ENCODE data around the gene TXNRD3.
"Not testable (repeated sequence)": the region's sequence is repeated elsewhere in the genome, so short reads cannot be mapped to it uniquely, and the experiment has no call there.

TXNRD3 gene

DNA sequence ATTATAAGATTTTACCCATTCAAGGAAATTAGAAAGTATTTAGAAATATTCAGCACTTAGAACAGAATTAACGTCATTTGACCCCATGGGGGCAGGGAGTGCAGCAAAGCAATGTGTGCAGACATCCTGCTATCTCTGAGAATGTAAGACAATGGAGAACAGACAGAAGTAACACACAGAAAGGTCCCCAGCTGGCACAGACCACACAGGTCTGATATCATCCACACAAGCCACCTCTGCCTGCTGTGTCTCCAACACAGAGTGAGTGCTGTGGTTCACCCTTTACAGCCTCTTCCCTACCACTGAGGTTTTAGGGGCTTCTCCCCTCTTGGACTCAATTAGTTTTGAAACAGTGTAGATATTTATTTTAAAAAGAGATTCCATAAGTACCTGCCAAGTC, 16.1 kb downstream of the TXNRD3 start:
- Histone ChIP-seq H3K36me3 (no peaks in the 10 kb centered on the region), H3K4me2 (no peak overlapping the region), H3K4me1 (no peaks in the 10 kb centered on the region), H3K9ac (no peak overlapping the region), H3K4me3 (no peak overlapping the region), H3K27me3 (no peaks in the 10 kb centered on the region), H4K20me1 (no peaks in the 10 kb centered on the region), H3K9me3 (replicated peaks in 1 of 11) (no peaks in the 10 kb centered on the region), H3K27ac (no peak overlapping the region)
- no peak for TF ChIP-seq Cebpa-rat (IDR thresholded peaks at IDR 0.05)

- Histone ChIP-seq H3K27me3 (no peaks in the 10 kb centered on the region), H3K4me3 (no peak overlapping the region), H3K27ac (no peak overlapping the region), H3K4me1 (no peaks in the 10 kb centered on the region), H3K36me3 (no peaks in the 10 kb centered on the region), H3K9me3 (replicated peaks in 1 of 11) (peaks cover 0 to 7% (median 0%) of the 10 kb centered on the region in 11 experiments; a peak in 1 of 22 replicates), H3K4me2 (no peak overlapping the region), H3K9ac (no peak overlapping the region), H4K20me1 (no peaks in the 10 kb centered on the region)
- TF ChIP-seq Cebpa-rat (IDR thresholded peaks at IDR 0.05) = no peak
Measured at GRCh38 chr3:126636436-126636835, 18.5 kb downstream of the TXNRD3 start.

- no peak overlapping the region for H3K4me3 ChIP-seq
- no peak overlapping the region for H3K4me2 ChIP-seq
- peaks cover 6 to 16% (median 10%) of the 10 kb centered on the region in 10 experiments for H3K4me1 ChIP-seq
- H3K27ac ChIP-seq = no peak overlapping the region
- no peaks in the 10 kb centered on the region for H3K36me3 ChIP-seq
- peaks cover 0 to 7% (median 0%) of the 10 kb centered on the region in 11 experiments; a peak in 1 of 22 replicates for H3K9me3 ChIP-seq (replicated peaks in 1 of 11)
- no peak for TF ChIP-seq Cebpa-rat (IDR thresholded peaks at IDR 0.05)
- no peaks in the 10 kb centered on the region for H3K27me3 ChIP-seq
- no peaks in the 10 kb centered on the region for H4K20me1 ChIP-seq
- no peak overlapping the region for H3K9ac ChIP-seq
Measured at GRCh38 chr3:126634803-126635202, 20.1 kb downstream of the TXNRD3 start.

- Histone ChIP-seq H4K20me1 (no peaks in the 10 kb centered on the region), H3K4me1 (peaks cover 7 to 28% (median 13%) of the 10 kb centered on the region in 10 experiments), H3K27me3 (no peaks in the 10 kb centered on the region), H3K9ac (peak overlapping the region in 1 of 11 experiments; percentile 0; a peak in 2 of 22 replicates), H3K9me3 (replicated peaks in 1 of 11) (peaks cover 0 to 7% (median 0%) of the 10 kb centered on the region in 11 experiments; a peak in 1 of 22 replicates), H3K36me3 (no peaks in the 10 kb centered on the region), H3K4me3 (no peak overlapping the region), H3K4me2 (peak overlapping the region; percentile 9 to 67 (median 53); a peak in 18 of 22 replicates), H3K27ac (peak overlapping the region in 2 of 11 experiments; percentile 36 to 45; a peak in 6 of 22 replicates)
- no peak for TF ChIP-seq Cebpa-rat (IDR thresholded peaks at IDR 0.05)
Measured at GRCh38 chr3:126630020-126630419, 24.9 kb downstream of the TXNRD3 start.

DNA sequence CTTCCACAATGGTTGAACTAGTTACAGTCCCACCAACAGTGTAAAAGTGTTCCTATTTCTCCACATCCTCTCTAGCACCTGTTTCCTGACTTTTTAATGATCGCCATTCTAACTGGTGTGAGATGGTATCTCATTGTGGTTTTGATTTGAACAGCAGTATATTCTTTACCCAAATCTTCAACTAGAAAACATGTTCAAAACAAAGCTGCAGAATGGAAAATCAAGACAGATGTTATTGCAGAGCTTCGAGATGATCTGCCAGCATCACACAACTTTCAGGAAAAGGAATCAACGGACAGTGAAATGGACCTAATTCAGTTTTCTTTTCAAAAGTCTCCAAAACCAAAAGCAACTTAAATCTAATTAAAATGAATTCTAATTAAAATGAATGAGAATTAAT, 29.2 kb downstream of the TXNRD3 start:
- not testable (repeated sequence) for H3K4me3 ChIP-seq; H3K27me3 ChIP-seq; H3K9ac ChIP-seq; H4K20me1 ChIP-seq; H3K9me3 ChIP-seq (replicated peaks in 1 of 11); H3K36me3 ChIP-seq
- peak overlapping the region in 1 of 11 experiments; percentile 40; a peak in 1 of 22 replicates for H3K27ac ChIP-seq
- H3K4me2 ChIP-seq = peak overlapping the region in 5 of 11 experiments; percentile 19 to 36 (median 23); a peak in 6 of 22 replicates
- peaks cover 10 to 32% (median 18%) of the 10 kb centered on the region in 10 experiments for H3K4me1 ChIP-seq

DNA sequence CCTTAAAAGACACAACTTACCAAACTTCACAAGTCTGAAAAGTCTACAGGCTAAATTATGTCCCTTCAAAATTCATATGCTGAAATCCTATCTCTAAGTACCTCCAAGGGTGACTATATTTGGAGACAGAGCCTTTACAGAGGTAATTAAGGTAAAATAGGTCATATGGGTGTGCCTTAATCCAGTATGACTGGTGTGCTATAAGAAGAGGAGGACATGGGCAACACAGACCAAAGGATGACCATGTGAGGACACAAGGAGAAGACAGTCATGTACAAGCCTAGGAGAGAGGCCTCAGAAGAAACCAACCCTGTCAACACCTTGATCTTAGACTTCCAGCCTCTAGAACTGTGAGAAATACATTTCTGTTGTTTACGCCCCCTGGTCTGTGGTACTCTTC, 32.2 kb downstream of the TXNRD3 start:
- H3K27me3 ChIP-seq = no peaks in the 10 kb centered on the region
- H4K20me1 ChIP-seq = no peaks in the 10 kb centered on the region
- no peak overlapping the region for H3K4me3 ChIP-seq
- H3K9ac ChIP-seq = no peak overlapping the region
- no peaks in the 10 kb centered on the region for H3K9me3 ChIP-seq (replicated peaks in 1 of 11)
- H3K4me2 ChIP-seq = no peak overlapping the region
- no peak overlapping the region for H3K27ac ChIP-seq
- peaks cover 0 to 36% (median 10%) of the 10 kb centered on the region in 10 experiments; a peak in 10 of 20 replicates for H3K4me1 ChIP-seq
- no peaks in the 10 kb centered on the region for H3K36me3 ChIP-seq
- no peak for TF ChIP-seq Cebpa-rat (IDR thresholded peaks at IDR 0.05)

- peak overlapping the region in 1 of 11 experiments; percentile 57; a peak in 4 of 22 replicates for H3K4me2 ChIP-seq
- no peaks in the 10 kb centered on the region for H3K27me3 ChIP-seq
Measured at GRCh38 chr3:126621627-126622345, 33.1 kb downstream of the TXNRD3 start.

GRCh38 chr3:126621171-126621570, 33.8 kb downstream of the TXNRD3 start:
- H3K9ac ChIP-seq = no peak overlapping the region
- H3K4me2 ChIP-seq = peak overlapping the region in 3 of 11 experiments; percentile 5 to 57 (median 41); a peak in 4 of 22 replicates
- H4K20me1 ChIP-seq = no peaks in the 10 kb centered on the region
- no peaks in the 10 kb centered on the region for H3K36me3 ChIP-seq
- no peaks in the 10 kb centered on the region for H3K9me3 ChIP-seq (replicated peaks in 1 of 11)
- no peak overlapping the region for H3K4me3 ChIP-seq
- TF ChIP-seq Cebpa-rat (IDR thresholded peaks at IDR 0.05) = no peak
- H3K27ac ChIP-seq = no peak overlapping the region
- peaks cover 0 to 50% (median 17%) of the 10 kb centered on the region in 10 experiments; a peak in 14 of 20 replicates for H3K4me1 ChIP-seq
- no peaks in the 10 kb centered on the region for H3K27me3 ChIP-seq

More at GRCh38 chr3:126621627-126622345, 33.1 kb downstream of the TXNRD3 start:
- Histone ChIP-seq H3K4me3 (no peak overlapping the region), H4K20me1 (no peaks in the 10 kb centered on the region), H3K4me1 (peaks cover 0 to 45% (median 18%) of the 10 kb centered on the region in 10 experiments; a peak in 14 of 20 replicates), H3K9ac (no peak overlapping the region), H3K36me3 (no peaks in the 10 kb centered on the region), H3K9me3 (replicated peaks in 1 of 11) (no peaks in the 10 kb centered on the region), H3K27ac (no peak overlapping the region)
- no peak for TF ChIP-seq Cebpa-rat (IDR thresholded peaks at IDR 0.05)

- H3K4me1 ChIP-seq = peaks cover 0 to 50% (median 13%) of the 10 kb centered on the region in 10 experiments; a peak in 14 of 20 replicates
- H3K9me3 ChIP-seq (replicated peaks in 1 of 11) = no peaks in the 10 kb centered on the region
- H3K27me3 ChIP-seq = no peaks in the 10 kb centered on the region
- H3K4me3 ChIP-seq = no peak overlapping the region
- H4K20me1 ChIP-seq = no peaks in the 10 kb centered on the region
- H3K4me2 ChIP-seq = peak overlapping the region in 2 of 11 experiments; percentile 41 to 57; a peak in 4 of 22 replicates
- no peak overlapping the region for H3K9ac ChIP-seq
- H3K36me3 ChIP-seq = no peaks in the 10 kb centered on the region
- no peak overlapping the region for H3K27ac ChIP-seq
- TF ChIP-seq Cebpa-rat (IDR thresholded peaks at IDR 0.05) = no peak
Measured at GRCh38 chr3:126620738-126621137, 34.2 kb downstream of the TXNRD3 start.
